ENCODE results near the gene RPL11.
"Not testable (repeated sequence)": the region's sequence is repeated elsewhere in the genome, so short reads cannot be mapped to it uniquely, and the experiment has no call there.

The RPL11 gene

DNA sequence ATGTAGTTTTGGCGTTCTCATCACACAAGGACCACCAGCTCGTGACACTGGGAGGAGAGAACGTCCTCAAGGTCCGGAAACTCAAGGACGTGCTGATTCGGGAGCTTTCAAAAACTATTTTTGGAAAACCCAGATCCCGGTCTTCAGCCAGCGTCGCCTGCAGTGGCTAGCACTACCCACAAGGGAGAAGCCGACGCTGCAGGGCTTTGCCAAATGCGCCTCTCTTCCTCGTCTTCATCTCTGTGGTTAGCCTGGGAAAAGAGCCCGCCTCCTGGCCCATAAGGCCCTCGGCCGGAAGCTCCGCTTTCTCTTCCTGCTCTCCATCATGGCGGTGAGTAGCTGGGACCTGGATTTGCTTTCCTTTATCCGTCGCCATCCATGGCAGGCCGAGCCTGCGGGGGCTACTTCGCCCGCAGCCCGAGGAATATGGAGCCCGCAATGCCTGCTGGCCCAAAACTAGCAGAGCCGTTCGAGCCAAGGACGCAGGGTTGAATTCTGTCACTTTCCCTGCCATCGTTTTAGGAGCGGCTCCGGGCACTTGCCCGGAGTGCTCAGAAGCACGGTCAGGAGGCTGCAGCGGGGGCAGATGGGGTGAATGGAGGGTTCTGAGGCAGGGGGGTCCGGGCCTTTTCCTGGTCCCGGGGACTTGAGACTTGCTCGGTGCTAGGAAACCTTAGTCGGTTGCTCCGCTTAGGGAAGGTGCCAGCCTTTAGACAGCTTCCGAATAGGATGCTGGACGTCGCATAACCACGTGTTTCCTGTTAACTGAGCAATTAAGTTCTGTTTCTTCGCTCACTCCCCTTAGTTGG, at the start of gene RPL11:
RPL11 (plus strand) TSS at position 308 of the 809 bp plus-strand sequence; CDS start at position 326, 18 bp downstream.
- Mint-ChIP-seq H3K4me3 (peak within 1 kb of the TSS; percentile 90), H3K4me1 (peaks cover 46% of the 10 kb centered on the region), H3K9me3 (no peaks in the 10 kb centered on the region), H3K36me3 (ENCODE audit: insufficient read depth) (peaks cover 48% of the 10 kb centered on the region), H3K27me3 (no peaks in the 10 kb centered on the region), H3K27ac (ENCODE audit: low read depth) (peak within 1 kb of the TSS; percentile 93)
- DNase-seq (ENCODE audit: low spot score in 2 of 2) (peak; percentile 72 to 78), ATAC-seq (replicated peaks; ENCODE audit: extremely low read depth, poor library complexity, severe bottlenecking) (peak; percentile 95)

DNA sequence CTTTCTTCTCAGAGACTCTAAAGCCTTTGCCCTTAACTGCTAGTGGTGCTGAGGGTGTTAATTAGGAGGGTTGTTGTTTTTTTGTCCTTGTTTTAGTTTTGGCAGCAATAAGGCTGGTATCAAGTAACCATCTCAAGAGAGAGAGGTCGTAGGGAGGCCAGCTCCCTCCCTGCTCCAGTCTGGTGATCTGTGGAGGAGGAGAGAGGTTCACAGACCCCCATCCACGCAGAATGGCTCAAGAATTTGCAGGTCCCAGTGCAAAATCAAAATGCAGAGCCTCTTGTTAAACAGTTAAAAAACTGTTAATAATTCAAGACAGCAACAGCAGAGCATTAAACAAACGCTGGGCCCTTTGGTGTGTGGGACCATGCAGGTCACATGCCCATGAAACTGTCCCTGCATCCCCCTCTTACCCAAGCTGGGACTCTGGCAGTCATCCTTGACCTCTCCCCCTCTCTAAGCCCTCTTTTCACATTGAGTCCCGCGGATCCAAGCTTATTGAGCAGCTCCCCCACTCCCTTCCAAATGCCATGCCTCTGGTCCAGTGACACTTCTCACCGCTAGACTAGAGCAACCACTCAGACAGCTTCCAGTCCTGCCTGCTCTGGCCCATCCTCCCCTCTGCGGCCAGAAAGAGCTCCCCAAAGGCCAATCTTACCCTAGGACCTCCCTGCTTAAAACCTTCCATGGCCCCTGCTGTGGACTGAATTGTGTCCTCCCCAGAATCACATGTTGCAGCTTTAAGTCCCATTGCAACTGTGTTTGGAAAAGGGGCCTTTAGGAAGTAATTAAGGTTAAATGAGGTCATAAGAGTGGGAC, 47.7 kb upstream of the RPL11 start:
- ATAC-seq (replicated peaks; ENCODE audit: extremely low read depth, poor library complexity, severe bottlenecking): no peak
- DNase-seq (ENCODE audit: low spot score in 2 of 2): no peak
- Mint-ChIP-seq H3K27me3 (no peaks in the 10 kb centered on the region), H3K36me3 (ENCODE audit: insufficient read depth) (no peaks in the 10 kb centered on the region), H3K4me3 (no peak overlapping the region), H3K4me1 (no peaks in the 10 kb centered on the region), H3K27ac (ENCODE audit: low read depth) (no peak overlapping the region), H3K9me3 (no peaks in the 10 kb centered on the region)

DNA sequence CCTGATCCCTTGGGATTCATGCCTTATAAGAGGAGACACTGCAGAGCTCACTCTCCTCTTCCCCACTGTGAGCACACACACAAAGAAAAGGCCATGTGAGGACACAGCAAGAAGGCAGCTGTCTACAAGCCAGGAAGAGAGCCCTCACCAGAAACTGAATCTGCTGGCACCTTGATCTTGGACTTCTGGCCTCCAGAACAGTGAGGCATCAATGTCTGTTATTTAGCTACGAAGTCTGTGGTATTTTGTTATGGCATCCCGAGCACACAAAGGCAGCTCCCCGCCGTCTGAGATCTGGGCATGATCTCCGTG, 47.1 kb upstream of the RPL11 start:
- Mint-ChIP-seq H3K4me3 (no peak overlapping the region), H3K27me3 (no peaks in the 10 kb centered on the region), H3K27ac (ENCODE audit: low read depth) (no peak overlapping the region)

DNA sequence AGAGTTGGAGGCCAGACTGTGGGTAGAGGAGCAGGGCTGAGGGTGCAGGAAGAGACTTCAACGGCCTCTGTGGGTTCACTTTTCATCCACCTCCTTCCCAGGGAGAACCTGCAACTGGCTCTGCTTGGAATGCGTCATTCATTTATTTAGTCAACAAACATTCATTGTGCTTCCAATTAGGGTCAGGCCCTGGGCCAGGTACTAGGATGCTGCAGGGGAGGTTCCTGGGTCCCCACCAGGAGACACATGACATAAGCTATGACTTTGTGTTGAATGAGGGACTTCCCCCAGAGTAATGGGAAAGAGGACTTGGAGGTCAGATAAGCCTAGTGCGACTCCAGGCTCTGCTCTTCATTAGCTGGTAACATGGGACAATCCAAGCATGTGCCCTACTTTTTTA, 46.3 kb upstream of the RPL11 start:
- Mint-ChIP-seq H3K27ac (ENCODE audit: low read depth) (no peak overlapping the region), H3K4me3 (no peak overlapping the region), H3K36me3 (ENCODE audit: insufficient read depth) (no peaks in the 10 kb centered on the region), H3K9me3 (no peaks in the 10 kb centered on the region), H3K4me1 (no peaks in the 10 kb centered on the region), H3K27me3 (peaks cover under 1% of the 10 kb centered on the region)
- DNase-seq (ENCODE audit: low spot score in 2 of 2): no peak
- no peak for ATAC-seq (replicated peaks; ENCODE audit: extremely low read depth, poor library complexity, severe bottlenecking)

More for the DNA sequence above, 47.1 kb upstream of the RPL11 start:
- DNase-seq (ENCODE audit: low spot score in 2 of 2): no peak
- no peaks in the 10 kb centered on the region for H3K9me3 Mint-ChIP-seq
- H3K4me1 Mint-ChIP-seq: no peaks in the 10 kb centered on the region
- H3K36me3 Mint-ChIP-seq (ENCODE audit: insufficient read depth): no peaks in the 10 kb centered on the region
- ATAC-seq (replicated peaks; ENCODE audit: extremely low read depth, poor library complexity, severe bottlenecking): no peak

DNA sequence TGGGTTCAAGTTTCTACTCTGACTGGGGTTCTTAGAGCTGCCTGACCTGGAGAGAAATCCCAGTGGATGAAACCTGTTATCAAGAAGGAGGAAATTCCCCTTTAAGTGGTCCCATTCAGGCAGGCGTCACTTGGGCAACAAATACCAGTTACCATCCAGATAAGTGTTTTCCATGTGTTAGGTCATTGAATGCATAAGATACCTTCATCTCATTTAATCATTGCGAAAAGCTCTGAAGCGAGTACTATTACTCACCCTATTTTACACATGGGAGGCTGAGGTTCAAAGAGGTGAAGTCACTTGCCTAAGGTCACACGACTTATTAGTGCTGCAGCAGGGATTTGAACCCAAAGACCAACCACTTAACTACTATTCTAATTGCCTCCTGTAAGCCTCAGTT, 45.5 kb upstream of the RPL11 start:
- DNase-seq (ENCODE audit: low spot score in 2 of 2): no peak

DNA sequence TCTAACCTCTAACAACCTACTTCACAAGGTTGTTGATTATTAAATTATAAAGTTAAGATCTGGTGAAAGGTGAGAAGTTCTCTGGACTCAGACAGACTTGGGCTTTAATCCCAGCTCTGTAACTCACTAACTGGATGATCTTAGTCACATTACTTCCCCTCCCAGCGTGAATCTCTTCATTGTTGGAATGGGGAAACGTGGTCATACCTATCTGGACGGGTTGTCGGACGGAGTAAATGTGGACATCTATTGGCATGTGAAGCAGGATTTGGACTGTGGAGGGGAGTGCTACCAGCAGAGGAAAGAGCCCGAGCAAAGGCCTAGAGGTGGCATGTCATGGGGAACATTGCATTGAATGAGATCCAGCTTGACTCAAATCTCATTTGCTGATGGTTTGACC, 45.1 kb upstream of the RPL11 start:
- H3K4me3 Mint-ChIP-seq: no peak overlapping the region
- DNase-seq (ENCODE audit: low spot score in 2 of 2) (no peak), ATAC-seq (replicated peaks; ENCODE audit: extremely low read depth, poor library complexity, severe bottlenecking) (no peak)
- no peak overlapping the region for H3K27ac Mint-ChIP-seq (ENCODE audit: low read depth)
- H3K27me3 Mint-ChIP-seq: peaks cover 12% of the 10 kb centered on the region
- H3K36me3 Mint-ChIP-seq (ENCODE audit: insufficient read depth): no peaks in the 10 kb centered on the region
- H3K9me3 Mint-ChIP-seq: no peaks in the 10 kb centered on the region
- no peaks in the 10 kb centered on the region for H3K4me1 Mint-ChIP-seq

More for the DNA sequence above, 45.5 kb upstream of the RPL11 start:
- Mint-ChIP-seq H3K27me3 (peaks cover 8% of the 10 kb centered on the region), H3K27ac (ENCODE audit: low read depth) (no peak overlapping the region), H3K36me3 (ENCODE audit: insufficient read depth) (no peaks in the 10 kb centered on the region), H3K4me3 (no peak overlapping the region), H3K9me3 (no peaks in the 10 kb centered on the region), H3K4me1 (no peaks in the 10 kb centered on the region)
- no peak for ATAC-seq (replicated peaks; ENCODE audit: extremely low read depth, poor library complexity, severe bottlenecking)

DNA sequence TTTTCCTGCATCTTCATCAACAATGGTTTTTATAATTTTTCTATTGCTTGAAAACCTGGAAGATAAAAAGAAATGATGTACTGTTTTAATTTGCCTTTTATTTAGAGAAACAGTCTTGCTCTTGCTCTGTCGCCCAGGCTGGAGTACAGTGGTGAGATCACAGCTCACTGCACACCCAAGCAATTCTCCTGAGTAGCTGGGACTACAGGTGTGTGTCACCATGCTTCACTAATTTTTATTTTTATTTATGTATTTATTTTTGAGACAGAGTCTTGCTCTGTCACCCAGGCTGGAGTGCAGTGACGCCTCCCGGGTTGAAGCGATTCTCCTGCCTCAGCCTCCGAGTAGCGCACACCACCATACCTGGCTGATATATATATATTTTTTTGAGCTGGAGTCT, 43.0 kb upstream of the RPL11 start:
- Mint-ChIP-seq H3K4me3 (no peak overlapping the region), H3K27me3 (peaks cover 15% of the 10 kb centered on the region), H3K27ac (ENCODE audit: low read depth) (no peak overlapping the region), H3K4me1 (no peaks in the 10 kb centered on the region), H3K9me3 (no peaks in the 10 kb centered on the region), H3K36me3 (ENCODE audit: insufficient read depth) (no peaks in the 10 kb centered on the region)
- ATAC-seq (replicated peaks; ENCODE audit: extremely low read depth, poor library complexity, severe bottlenecking): no peak
- no peak for DNase-seq (ENCODE audit: low spot score in 2 of 2)

DNA sequence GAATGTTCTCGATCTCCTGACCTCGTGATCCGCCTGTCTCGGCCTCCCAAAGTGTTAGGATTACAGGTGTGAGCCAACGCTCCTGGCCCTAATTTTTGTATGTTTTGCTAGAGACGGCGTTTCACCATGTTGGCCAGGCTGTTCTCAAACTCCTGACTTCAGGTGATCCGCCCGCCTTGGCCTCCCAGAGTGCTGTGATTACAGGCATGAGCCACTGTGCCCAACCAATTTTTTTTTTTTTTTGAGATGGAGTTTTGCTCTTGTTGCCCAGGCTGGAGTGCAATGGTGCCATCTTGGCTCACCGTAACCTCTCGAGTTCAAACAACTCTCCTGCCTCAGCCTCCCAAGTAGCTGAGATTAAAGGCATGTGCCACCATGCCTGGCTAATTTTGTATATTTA, 42.4 kb upstream of the RPL11 start:
- not testable (repeated sequence) for ATAC-seq (replicated peaks; ENCODE audit: extremely low read depth, poor library complexity, severe bottlenecking); DNase-seq (ENCODE audit: low spot score in 2 of 2); H3K36me3 Mint-ChIP-seq (ENCODE audit: insufficient read depth); H3K27ac Mint-ChIP-seq (ENCODE audit: low read depth); H3K4me1 Mint-ChIP-seq; H3K4me3 Mint-ChIP-seq; H3K9me3 Mint-ChIP-seq
- H3K27me3 Mint-ChIP-seq: peaks cover 21% of the 10 kb centered on the region

DNA sequence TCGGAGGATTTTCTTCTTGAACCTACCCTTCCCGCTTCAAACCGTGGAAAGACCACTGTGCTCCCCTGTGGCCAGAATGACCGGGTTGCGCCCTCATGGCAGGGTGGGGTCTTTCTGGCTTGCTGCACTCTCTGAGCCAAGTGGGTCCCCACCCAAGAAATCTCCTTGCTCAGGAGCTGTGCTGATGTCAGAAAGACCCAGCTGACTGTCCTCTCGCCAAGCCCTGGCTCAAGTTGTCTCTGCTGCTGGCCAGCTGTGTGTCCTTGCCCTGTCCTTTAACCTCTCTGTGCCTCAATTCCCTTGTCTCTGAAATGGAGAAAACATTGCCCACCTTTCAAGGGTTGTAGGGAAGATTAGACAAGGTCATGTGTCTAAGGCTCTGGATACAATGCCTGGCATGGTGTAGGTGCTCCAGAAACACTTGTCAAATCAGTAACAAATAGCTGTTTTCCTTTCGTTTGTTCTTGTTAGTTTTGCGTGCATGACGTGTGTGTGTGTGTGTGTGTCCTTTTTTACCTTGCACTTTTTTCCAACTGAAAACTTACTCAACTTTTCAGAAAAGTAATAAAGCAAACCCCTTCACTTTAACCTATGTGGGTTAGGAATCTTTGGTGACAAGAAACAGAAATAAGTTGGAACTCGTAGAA, 41.1 kb upstream of the RPL11 start:
- Mint-ChIP-seq H3K27me3 (peaks cover 22% of the 10 kb centered on the region), H3K4me3 (no peak overlapping the region), H3K36me3 (ENCODE audit: insufficient read depth) (no peaks in the 10 kb centered on the region), H3K4me1 (no peaks in the 10 kb centered on the region), H3K27ac (ENCODE audit: low read depth) (no peak overlapping the region), H3K9me3 (no peaks in the 10 kb centered on the region)
- ATAC-seq (replicated peaks; ENCODE audit: extremely low read depth, poor library complexity, severe bottlenecking): no peak
- DNase-seq (ENCODE audit: low spot score in 2 of 2): no peak

DNA sequence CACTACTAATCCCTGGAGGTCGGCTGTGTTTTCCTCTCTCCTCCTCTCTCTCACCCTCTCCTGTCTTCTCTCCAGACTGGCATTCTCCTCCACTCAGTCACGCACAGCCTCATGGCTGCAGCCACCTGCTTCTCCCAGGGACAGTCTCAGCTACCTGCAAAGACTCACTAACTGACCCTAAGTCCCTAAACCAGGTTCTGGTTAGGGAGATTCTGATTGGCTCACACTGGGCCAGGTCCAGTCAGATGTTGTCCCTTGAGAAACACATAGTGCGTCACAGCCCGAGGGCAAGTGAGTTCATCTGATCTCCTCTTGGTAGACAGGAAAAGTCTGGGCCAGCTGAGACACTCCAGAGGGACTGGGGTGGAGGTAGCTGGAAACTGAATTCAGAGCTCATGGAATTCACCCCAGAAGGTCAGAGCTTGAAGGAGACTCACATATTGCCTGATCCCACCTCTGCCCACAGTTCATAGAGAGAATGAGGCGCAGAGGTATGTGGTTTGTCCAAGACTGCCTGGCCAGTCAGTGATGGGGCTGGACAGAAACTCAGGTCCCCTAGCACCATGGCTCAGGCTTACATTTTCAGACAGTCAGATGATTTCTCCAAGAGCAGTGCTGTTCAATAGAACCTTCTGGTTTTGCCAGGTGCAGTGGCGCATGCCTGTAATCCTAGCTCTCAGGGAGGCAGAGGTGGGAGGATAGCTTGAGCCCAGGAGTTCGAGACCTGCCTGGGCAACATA, 40.4 kb upstream of the RPL11 start:
- Mint-ChIP-seq H3K36me3 (ENCODE audit: insufficient read depth) (no peaks in the 10 kb centered on the region), H3K27ac (ENCODE audit: low read depth) (no peak overlapping the region), H3K4me3 (no peak overlapping the region), H3K27me3 (peaks cover 22% of the 10 kb centered on the region), H3K4me1 (no peaks in the 10 kb centered on the region), H3K9me3 (no peaks in the 10 kb centered on the region)
- DNase-seq (ENCODE audit: low spot score in 2 of 2) (no peak), ATAC-seq (replicated peaks; ENCODE audit: extremely low read depth, poor library complexity, severe bottlenecking) (no peak)

DNA sequence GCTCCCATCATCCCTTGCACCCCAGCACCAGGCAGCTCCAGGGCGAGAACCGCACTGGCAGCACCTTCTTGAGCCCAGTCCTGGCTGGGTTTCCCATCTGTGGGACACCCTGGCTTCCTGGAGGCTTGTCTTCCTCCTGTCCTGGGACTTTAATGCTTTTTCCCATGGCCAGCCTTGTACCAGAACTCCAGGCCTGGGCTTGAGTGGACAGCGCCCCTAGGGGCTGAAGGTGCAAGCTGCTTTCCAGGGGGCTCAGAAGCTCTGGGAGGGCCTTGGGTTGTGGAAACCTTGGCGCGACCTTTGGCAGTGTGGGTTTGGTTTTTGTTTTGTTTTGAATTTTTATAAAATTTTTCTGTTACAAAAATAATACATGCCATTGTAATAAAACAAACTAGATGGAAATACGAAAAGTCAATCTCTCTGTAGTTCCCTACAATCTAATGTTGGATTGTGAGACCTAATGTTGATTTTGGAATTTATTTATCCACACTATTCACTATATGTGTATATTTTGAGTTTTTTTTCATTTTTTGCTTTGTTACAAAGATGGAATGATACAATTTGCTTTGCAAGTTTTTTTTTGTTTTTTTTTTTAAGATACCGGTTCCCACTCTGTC, 33.8 kb upstream of the RPL11 start:
- no peak overlapping the region for H3K27ac Mint-ChIP-seq (ENCODE audit: low read depth)
- DNase-seq (ENCODE audit: low spot score in 2 of 2): no peak
- H3K27me3 Mint-ChIP-seq: peaks cover 10% of the 10 kb centered on the region
- H3K9me3 Mint-ChIP-seq: no peaks in the 10 kb centered on the region
- no peaks in the 10 kb centered on the region for H3K4me1 Mint-ChIP-seq
- H3K4me3 Mint-ChIP-seq: no peak overlapping the region
- no peak for ATAC-seq (replicated peaks; ENCODE audit: extremely low read depth, poor library complexity, severe bottlenecking)
- no peaks in the 10 kb centered on the region for H3K36me3 Mint-ChIP-seq (ENCODE audit: insufficient read depth)

DNA sequence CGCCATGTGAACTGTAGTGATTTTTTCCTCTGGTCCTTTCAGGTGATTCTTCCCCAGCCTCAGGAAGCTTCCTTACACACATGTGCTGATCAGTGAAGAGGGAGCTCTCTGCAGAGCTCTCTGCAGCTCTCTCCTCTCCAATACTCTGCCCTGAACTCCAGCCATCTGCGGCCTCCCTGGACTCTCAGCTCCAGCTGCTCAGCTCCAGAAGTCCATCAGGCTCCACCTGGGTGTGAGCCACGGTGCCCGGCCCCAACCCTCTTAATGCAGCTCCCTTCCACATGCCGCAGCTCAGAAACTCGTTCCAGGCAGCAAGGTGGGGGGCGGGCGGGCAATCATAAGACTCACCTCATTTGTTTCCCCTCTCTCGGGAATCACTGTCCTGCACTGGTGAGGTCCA, 30.9 kb upstream of the RPL11 start:
- Mint-ChIP-seq H3K4me3 (no peak overlapping the region), H3K4me1 (peaks cover 7% of the 10 kb centered on the region), H3K27me3 (no peaks in the 10 kb centered on the region), H3K36me3 (ENCODE audit: insufficient read depth) (no peaks in the 10 kb centered on the region), H3K27ac (ENCODE audit: low read depth) (no peak overlapping the region), H3K9me3 (no peaks in the 10 kb centered on the region)
- DNase-seq (ENCODE audit: low spot score in 2 of 2) (no peak), ATAC-seq (replicated peaks; ENCODE audit: extremely low read depth, poor library complexity, severe bottlenecking) (no peak)
